GM18873 (cell line): ENCODE data around the gene PFKP.

ENCODE experiments used
- ATAC-seq: cut with Tn5 transposase; IDR thresholded peaks from one replicate; pipeline ENCODE4 v1.9.1; 2021; ENCODE audit warnings: mild to moderate bottlenecking, moderate library complexity, moderate number of reproducible peaks; ENCODE audit not compliant: unreplicated experiment, low FRiP score

The PFKP gene

GRCh38 chr10:3109633-3110032, 42.3 kb downstream of the PFKP start:
- ATAC-seq = no peak

- ATAC-seq = no peak
Measured at GRCh38 chr10:3110782-3111620, 43.7 kb downstream of the PFKP start.

GRCh38 chr10:3111621-3112163, 44.3 kb downstream of the PFKP start:
- ATAC-seq = no peak

- ATAC-seq = no peak
Measured at GRCh38 chr10:3113343-3113720, 46.0 kb downstream of the PFKP start.

GRCh38 chr10:3115685-3116084, 48.3 kb downstream of the PFKP start:
- ATAC-seq = no peak

- ATAC-seq = no peak
Measured at GRCh38 chr10:3116508-3117100, 49.3 kb downstream of the PFKP start.

- ATAC-seq = no peak
Measured at GRCh38 chr10:3117486-3117885, 50.1 kb downstream of the PFKP start.

- ATAC-seq = no peak
Measured at GRCh38 chr10:3118641-3119091, 51.3 kb downstream of the PFKP start.

GRCh38 chr10:3119796-3120459, 52.6 kb downstream of the PFKP start:
- no peak for ATAC-seq

GRCh38 chr10:3122034-3122433, 54.7 kb downstream of the PFKP start:
- no peak for ATAC-seq

- no peak for ATAC-seq
Measured at GRCh38 chr10:3122486-3123205, 55.3 kb downstream of the PFKP start.

- ATAC-seq = no peak
Measured at GRCh38 chr10:3123571-3124411, 56.4 kb downstream of the PFKP start.

- ATAC-seq = no peak
Measured at GRCh38 chr10:3124412-3125175, 57.2 kb downstream of the PFKP start.

- no peak for ATAC-seq
Measured at GRCh38 chr10:3125527-3126170, 58.3 kb downstream of the PFKP start.

GRCh38 chr10:3126249-3126648, 58.9 kb downstream of the PFKP start:
- ATAC-seq = no peak

GRCh38 chr10:3126741-3127346, 59.5 kb downstream of the PFKP start:
- no peak for ATAC-seq

GRCh38 chr10:3127921-3128320, 60.6 kb downstream of the PFKP start:
- no peak for ATAC-seq
